ENCODE data around the gene TAS2R19.
"Not testable (repeated sequence)": the region's sequence is repeated elsewhere in the genome, so short reads cannot be mapped to it uniquely, and the experiment has no call there.

GRCh38 chr12:11062194-11062593, 39.8 kb upstream of the TAS2R19 start, which contains the start of gene TAS2R46:
- TF ChIP-seq GATA2, GATA3 (IDR thresholded peaks at IDR 0.05; ENCODE audit: low read depth, low read length): not testable (repeated sequence)

Data from SH-SY5Y (cell line).